Ishikawa (cell line): ENCODE measurements around the gene LSAMP.

Experiments
- EP300 ChIP-seq: IDR thresholded peaks from 2 replicates; pipeline ENCODE4 v1.6.1; 2012; ENCODE audit warnings: borderline replicate concordance
- RAD21 ChIP-seq: IDR thresholded peaks from 2 replicates; pipeline ENCODE4 v1.6.1; 2012; ENCODE audit warnings: low read depth
- TCF12 ChIP-seq: IDR thresholded peaks from 2 replicates; pipeline ENCODE4 v1.6.1; 2012; ENCODE audit warnings: low read depth
- YY1 ChIP-seq: IDR thresholded peaks from 2 replicates; pipeline ENCODE4 v1.6.1; 2012; ENCODE audit warnings: low read depth

DNA sequence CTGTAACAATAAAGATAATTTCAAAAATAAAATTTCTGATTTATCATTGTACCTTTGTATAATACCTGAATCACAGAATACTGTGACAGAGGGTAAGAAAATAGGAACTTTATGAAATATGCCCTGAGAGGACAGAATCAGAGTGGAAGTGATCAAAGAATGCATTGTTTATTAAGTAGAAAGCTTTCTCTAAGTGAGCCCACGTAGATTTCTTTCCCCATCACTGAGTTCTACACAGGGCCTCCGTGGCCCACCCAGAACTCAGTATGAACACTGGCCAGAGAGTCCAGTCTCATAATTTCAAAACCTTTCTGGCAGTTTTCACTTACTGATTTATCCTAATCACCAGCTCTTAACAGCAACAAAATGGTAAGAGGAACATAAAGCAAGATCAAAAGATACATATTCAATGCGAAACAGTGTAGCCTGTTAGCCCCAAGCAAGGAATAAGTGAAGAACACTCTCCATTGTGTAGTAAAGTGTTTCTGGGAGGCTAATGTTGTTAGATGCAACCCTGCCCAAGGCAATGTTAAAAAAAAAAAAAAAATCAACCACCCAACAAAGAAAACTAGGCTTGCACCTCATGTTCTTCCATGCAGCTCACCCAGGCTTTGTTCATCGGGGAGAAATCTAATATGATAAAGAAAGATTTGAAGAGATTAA lies 341.3 kb downstream of the LSAMP start:
- no peak for TF ChIP-seq TCF12
- no peak for TF ChIP-seq EP300
- TF ChIP-seq RAD21: no peak
- no peak for TF ChIP-seq YY1
